HG02852 (cell line): Measurements from ENCODE around the gene ST7.

Experiments used
- ATAC-seq: cut with Tn5 transposase; IDR thresholded peaks from one replicate; pipeline ENCODE4 v1.9.1; 2021; ENCODE audit warnings: mild to moderate bottlenecking, moderate library complexity; ENCODE audit not compliant: unreplicated experiment

The ST7 gene

DNA sequence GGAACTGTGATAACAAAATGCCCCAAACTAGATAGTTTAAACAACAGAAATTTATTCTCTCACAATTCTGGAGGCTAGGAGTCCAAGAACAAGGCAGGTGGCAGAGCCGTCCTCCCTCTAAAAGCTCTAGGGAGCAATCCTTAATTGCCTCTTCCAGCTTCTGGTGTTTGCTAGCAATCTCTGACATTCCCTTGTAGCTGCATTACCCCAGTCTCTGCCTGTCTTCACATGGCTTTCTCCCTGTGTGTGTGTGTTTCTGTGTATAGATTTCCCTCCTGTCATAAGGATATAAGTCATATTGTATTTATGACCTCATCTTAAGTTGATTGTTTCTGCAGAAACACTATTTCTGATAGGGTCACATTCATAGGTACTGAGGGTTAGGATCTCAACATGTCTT, 192.0 kb downstream of the ST7 start:
- no peak for ATAC-seq

DNA sequence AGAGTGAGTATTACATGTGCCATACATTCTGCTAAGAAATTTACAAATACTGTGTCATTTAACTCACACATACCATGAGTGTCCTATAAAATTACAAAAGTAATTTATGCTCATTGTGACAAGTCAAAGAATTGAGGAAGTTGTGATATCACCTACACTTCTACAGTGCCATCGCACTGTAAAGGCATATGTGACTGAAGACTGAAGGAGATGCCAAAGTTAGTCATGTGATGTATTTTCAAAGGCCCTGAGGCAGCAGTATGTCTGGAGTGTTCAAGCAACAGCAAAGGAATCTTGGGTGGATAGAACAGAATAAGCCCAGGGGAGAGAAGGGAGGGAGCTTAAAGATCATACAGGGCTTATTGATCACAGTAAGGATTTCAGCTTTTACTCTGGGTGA, 192.8 kb downstream of the ST7 start:
- ATAC-seq: no peak

- no peak for ATAC-seq
Observed at GRCh38 chr7:117146511-117146910, 193.2 kb downstream of the ST7 start.

DNA sequence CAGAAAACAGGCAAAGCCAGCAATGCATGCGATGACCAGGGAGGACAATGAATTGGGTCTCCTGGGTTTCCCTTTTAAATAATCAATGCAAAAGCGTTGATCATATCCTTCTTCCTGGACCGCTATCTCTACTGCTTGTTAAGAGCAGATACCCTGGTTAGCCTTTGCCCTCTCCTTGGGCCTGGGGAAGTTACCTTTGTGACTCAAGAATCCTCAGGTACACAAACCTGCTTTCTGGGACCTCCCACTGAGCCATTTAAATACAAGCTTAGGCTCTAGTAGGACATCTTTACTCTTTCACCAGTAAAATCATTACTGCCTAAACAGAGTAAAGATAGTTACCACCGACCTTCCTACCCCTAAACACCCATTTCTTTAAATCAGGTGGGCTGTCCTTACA, 195.7 kb downstream of the ST7 start:
- ATAC-seq: no peak

GRCh38 chr7:117149692-117150091, 196.4 kb downstream of the ST7 start:
- no peak for ATAC-seq

- no peak for ATAC-seq
Observed at GRCh38 chr7:117152213-117153007, 199.1 kb downstream of the ST7 start.

DNA sequence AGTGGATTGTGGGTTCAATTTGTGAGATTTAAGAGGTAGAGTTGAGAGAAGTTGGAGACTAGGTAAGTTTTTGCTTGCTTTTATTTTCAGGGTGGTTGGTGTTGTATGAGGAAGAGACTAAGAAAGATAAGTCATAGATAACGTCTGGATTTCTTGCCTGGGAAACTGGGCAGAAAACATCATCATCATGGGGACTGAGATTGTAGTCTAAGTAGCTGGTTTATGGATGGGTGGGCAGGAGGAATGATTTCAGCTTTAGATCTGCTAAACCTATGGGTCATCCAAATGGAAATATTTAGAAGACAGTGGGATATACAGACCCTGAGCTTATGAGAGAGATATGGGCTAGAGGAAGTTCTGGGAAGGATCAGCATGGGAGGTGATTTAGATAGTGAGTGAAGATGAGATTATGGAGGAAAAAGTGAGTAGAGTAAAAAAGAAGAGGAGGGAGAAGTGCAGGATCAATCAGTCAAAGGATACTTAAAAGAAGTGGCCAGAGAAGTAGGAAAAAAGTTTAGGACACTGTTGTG, 199.8 kb downstream of the ST7 start:
- ATAC-seq: no peak

- ATAC-seq: no peak
Observed at GRCh38 chr7:117154721-117155120, 201.4 kb downstream of the ST7 start.

DNA sequence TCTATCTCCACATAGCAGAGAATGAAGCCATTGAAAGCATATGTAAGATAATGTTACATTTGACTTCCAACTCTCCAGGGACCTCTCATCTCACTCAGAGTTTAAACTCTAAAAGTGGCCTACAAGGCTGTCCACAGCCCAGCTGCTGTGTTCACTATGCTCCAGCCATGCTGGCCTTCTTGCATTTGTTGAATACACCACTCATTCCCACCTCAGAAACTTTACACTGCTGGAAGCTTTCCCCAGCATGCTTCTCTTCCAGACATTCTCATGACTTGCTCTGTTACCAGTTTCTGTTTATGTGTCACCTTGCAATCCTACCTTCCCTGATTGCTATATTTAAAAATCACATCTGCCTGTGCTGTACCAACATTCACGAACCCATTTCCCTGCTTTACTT, 202.4 kb downstream of the ST7 start:
- no peak for ATAC-seq

DNA sequence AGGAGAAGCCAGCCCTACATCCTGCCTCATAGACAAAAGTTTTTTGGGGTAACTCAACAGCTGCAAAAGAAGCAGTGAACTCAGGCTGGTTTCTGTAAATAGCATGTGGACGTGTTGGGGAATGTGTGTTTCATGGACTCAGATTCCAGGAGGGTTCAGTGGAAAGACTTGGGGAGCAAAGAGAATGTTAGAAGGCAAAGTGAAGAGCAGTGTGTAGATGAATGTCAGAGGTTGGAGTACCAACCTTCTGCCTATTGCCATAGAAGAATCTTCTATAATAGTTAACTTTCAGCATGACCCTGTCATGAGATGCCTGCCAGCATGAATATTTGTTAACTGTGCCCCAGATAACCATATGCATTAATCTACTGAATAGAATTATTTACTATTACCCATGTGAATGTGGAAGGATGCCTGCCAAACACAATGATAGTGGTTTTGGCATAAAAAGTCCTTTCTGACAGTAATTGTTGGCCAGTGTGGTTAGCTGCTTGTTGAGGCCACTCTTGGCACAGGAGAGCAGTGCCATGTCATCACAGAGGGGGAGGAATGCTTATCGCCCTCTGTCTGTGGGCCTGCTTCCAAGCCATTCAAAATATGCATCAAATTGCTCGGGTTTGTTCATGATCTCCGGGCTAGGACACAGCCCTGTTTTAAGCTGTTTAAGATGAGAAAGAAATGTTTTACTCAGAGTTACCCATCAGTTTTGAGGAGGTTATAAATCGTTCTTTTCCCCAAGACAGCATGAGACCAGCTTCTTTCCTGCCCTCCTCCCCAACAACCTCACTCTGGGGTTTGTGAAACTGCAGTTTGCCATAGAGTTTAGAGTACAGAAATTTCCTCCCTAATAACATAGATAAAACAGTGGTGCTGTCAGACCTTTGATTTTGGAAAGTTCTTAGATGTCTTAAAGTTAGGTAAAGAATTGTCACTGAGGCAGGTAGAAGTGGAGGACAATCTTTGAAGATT, 204.2 kb downstream of the ST7 start:
- no peak for ATAC-seq

DNA sequence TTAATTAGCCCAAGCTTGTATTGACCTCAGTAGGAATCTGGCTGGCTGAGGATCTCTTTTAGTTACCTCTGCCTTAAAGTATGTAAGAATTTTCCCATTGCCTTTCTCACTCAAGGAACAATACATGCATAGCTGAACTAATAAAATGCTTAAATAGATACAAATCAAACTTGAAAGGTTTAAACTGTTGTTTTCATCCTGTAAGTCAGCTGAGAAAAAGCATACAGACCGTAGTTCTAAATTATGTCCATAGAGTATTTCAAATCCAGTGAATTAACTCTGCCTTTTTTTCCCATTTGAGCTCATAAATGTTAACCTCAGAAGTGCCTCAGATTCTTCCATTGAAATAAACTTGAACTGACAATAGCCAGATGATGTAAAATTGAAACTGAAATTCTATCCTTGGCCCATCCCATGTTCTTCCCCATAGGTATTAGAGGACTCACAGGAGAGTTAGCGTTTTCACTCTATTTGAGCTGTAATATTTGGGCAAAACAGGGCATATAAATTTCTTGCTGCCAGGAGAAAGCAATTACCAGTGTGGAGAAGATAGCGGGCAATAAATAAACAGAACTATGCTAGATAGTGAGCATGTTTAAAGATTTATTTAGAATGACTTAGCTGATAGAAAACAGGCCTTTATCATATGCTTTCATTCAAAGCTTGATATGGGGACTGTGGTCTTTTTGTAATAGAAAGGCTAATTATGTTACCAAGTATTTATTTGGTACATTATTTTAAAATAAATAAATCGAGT, 205.8 kb downstream of the ST7 start:
- ATAC-seq: no peak

- no peak for ATAC-seq
Observed at GRCh38 chr7:117163101-117163500, 209.8 kb downstream of the ST7 start.

GRCh38 chr7:117164620-117165019, 211.3 kb downstream of the ST7 start:
- no peak for ATAC-seq

- ATAC-seq: no peak
Observed at GRCh38 chr7:117165656-117166055, 212.4 kb downstream of the ST7 start.

GRCh38 chr7:117169907-117170306, 216.6 kb downstream of the ST7 start:
- ATAC-seq: no peak

DNA sequence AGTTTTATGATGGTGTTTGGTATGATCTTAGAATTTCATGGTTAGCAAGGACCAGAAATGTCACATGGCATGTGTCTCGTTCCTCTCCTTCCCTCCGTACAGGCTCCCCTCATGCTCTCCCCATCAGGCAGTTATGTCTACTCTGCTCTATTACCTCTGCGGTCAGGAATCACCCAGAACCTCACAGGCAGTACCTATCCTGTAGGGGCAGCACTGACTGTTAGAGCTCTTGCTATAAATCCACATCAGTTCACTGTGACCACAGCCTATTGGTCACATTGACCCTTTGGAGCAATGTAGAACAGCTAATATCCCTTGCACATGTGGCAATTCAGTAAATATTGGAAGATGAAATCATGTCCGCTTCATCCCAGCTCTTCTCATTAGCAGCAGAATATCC, 217.8 kb downstream of the ST7 start:
- ATAC-seq: no peak

- no peak for ATAC-seq
Observed at GRCh38 chr7:117172283-117172682, 219.0 kb downstream of the ST7 start.

DNA sequence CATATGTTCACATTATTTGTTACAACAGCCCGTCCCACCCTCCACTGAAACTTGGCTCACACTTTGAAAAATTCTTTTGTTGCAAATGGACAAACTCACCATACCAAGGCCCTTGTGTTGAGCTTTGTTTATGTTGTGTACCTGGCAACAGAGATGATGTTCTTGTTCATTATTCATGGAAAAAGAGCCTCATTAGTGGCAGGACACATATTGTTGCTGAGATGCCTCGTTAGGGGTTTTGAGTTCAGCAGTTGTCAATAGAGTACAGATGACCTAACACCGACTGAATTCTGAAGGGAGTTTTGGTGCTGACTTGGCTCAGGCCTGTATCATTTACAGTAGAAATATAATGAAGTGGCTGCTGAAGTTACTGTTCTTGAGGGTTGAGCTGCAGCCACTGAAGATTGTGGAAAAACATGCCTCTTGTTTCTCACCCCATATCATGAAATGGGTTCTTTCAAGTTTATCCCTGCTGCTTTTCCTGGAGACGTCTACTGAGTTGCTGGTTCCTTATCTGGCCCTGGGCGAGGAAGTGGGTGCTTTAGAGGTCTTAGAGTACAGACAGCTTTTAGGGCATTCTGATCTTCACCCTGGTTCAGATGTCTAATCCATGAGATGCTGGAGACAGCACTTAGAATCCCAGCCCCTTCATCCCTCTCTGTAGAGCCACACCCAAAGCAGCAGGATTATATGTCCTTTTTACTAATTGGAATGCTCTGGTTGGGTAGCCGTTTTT, 219.9 kb downstream of the ST7 start:
- no peak for ATAC-seq

DNA sequence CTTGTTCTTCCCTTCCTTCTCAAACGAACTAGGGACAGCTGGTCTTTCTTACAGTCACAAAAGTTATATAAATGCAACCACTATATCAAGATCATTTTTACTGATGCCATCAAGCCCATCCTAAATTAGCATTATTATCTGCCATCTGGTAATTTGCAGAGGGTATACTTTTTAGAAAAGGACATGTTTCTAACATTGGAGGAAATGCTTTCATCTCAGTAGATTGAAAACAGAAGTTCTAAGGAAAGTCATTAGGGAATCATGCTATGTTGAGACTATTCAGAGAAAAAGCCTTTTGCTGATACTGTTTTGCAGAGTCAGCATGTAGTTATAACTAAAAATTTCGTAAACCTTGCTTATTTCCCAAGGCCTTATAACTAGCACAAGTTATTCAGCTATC, 222.9 kb downstream of the ST7 start:
- ATAC-seq: no peak

GRCh38 chr7:117178600-117178999, 225.3 kb downstream of the ST7 start:
- ATAC-seq: no peak
